Neutrophil (primary cell): ENCODE results near the gene ABAT.

Source experiments
- H3K27ac ChIP-seq: fragments of 200-600 bp; sonication (generic); 2 replicates; pipeline ENCODE4 v1.5.1; 2016; ENCODE audit warnings: mild to moderate bottlenecking, moderate library complexity
- H3K27me3 ChIP-seq: fragments of 200-600 bp; sonication (generic); 2 replicates; pipeline ENCODE4 v1.6.0; 2016; ENCODE audit warnings: mild to moderate bottlenecking
- H3K36me3 ChIP-seq: fragments of 200-600 bp; sonication (generic); 2 replicates; pipeline ENCODE4 v1.5.1; 2017
- H3K4me1 ChIP-seq, 2 experiments: fragments of 200-600 bp in 1 of 2; sonication (generic) in 1 of 2; 1 replicate in 1 of 2; 2 replicates in 1 of 2; pipeline versions ENCODE4 v1.5.1 to v1.6.1; 2013 to 2016; ENCODE audit warnings: low read depth in 1 of 2, low read length in 1 of 2, mild to moderate bottlenecking in 1 of 2, moderate library complexity in 1 of 2; ENCODE audit not compliant: control insufficient read depth in 1 of 2, insufficient read depth in 1 of 2
- H3K4me3 ChIP-seq, 2 experiments: fragments of 200-600 bp in 1 of 2; sonication (generic) in 1 of 2; 1 replicate in 1 of 2; 2 replicates in 1 of 2; pipeline ENCODE4 v1.5.1; 2013 to 2016; ENCODE audit warnings: low read depth in 1 of 2, low read length in 1 of 2, mild to moderate bottlenecking in 1 of 2, moderate library complexity in 1 of 2
- H3K9me3 ChIP-seq: fragments of 200-600 bp; sonication (generic); 2 replicates; pipeline ENCODE4 v1.5.1; 2016
- CTCF ChIP-seq: fragments of 200-600 bp; sonication (generic); IDR thresholded peaks from 2 replicates; pipeline ENCODE4 v1.5.1; 2016; ENCODE audit warnings: antibody characterized with exemption

The ABAT gene

DNA sequence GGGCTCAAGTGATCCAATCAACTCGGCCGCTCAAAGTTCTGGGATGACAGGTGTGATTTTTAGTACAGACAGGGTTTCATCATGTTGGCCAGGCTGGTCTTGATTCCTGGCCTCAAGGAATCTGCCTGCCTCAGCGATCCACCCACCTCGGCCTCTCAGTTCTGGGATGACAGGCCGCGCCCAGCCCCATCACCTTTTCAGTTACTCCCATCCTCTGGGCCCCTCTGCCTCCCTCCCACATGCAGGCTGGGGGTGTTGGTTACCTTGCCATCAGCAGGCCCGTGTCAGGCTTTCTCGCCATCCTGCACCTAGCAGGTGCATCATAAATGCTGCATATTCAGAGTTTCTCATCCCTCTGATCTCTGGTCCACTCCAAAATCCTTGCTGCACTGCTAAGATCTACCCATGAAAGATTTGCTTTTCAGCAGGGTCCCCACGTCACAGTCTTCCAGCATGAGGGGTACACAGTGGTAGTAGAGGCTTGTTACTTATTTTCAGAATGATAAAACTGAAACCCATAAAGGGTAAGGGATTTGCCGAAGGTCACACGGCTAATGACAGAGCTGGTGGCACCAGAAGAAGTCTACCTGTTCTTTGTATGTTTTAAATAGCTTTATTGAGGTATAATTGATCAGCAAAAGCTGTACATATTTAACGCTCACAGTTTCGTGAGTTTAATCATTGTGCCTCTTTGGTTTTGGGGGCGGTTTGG is 139.8 kb downstream of the ABAT start:
- H3K9me3 ChIP-seq, result no peaks in the 10 kb centered on the region
- TF ChIP-seq CTCF, result no peak

DNA sequence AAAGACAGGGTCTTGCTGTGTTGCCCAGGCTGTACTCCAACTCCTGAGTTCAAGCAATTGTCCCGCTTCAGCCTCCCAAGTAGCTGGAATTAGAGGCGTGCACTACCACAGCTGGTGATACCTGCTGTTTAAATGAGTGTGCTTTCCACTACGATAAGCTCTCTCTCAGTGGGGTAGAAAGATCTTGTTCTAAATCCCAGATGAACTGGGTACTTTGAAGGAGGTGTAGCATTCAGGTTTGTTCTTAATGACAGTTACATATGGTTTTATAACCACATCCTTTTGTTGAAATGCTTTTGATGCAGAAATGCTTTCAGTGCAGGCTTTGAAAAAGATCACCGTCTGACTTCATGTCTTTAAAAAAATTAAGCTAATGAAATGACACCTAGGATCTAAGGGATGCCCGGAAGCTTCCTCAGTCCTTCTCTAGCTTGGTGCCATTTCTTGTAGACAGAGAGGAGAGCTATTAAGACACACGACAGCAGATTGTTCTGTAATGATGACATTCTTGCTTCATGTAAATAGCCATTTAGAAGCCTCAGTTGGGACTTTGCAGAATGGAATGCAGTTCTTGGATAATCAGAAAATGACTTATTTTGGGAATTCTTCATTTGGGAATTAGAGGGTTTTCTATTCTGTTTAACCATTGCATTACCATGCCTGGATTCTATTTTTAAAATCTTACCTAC is 142.7 kb downstream of the ABAT start:
- Histone ChIP-seq H3K36me3 (peaks cover 31% of the 10 kb centered on the region), H3K9me3 (no peaks in the 10 kb centered on the region), H3K27ac (peak overlapping the region; percentile 45), H3K27me3 (no peaks in the 10 kb centered on the region), H3K4me1 (peaks cover 13 to 32% of the 10 kb centered on the region in 2 experiments), H3K4me3 (no peak overlapping the region)
- TF ChIP-seq CTCF, result no peak

More for the DNA sequence above, 139.8 kb downstream of the ABAT start:
- H3K27me3 ChIP-seq, result no peaks in the 10 kb centered on the region
- H3K4me3 ChIP-seq, result no peak overlapping the region
- no peak overlapping the region for H3K27ac ChIP-seq
- H3K36me3 ChIP-seq, result peaks cover 43% of the 10 kb centered on the region
- H3K4me1 ChIP-seq, result peaks cover 6 to 21% of the 10 kb centered on the region in 2 experiments

DNA sequence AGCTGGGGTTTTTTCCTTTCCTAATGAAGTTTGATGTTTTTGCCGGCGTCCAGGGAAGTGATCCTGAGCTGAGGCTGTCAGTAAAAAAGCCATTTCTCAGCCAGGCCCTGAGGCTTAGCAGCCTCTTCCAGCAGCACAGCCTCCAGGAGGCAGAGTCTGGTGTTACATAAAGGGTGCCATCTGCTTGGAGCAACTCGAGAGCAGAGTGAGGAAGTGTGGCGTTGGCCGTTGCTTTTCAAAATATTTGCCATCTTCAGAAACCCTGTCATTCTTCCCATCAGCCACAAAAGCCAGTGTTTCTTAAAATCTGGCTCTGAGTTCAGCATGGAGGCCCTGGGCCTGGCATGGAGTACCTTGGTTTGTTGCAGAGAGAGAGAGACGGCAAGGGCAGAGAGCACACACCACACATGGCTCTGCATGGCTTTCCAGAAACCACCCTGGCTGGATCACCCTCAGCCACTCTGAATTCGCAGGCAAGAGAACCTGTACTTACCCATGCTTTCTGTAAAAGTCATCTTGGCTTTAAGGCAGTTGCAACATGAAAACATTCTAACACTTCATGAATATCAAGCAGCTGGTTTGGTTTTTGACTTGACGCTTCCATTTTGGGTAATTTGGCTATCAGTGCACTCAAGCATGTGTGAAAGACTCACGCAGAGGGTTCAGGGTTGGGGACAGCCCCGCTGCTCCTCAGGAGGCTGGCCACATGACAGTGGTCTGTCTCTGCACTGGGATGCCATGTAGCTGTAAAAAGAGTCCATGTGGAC is 144.3 kb downstream of the ABAT start:
- H3K4me3 ChIP-seq, result no peak overlapping the region
- peak overlapping the region; percentile 61 for H3K27ac ChIP-seq
- H3K9me3 ChIP-seq, result no peaks in the 10 kb centered on the region
- peaks cover 13 to 32% of the 10 kb centered on the region in 2 experiments for H3K4me1 ChIP-seq
- H3K36me3 ChIP-seq, result peaks cover 16% of the 10 kb centered on the region
- no peak for TF ChIP-seq CTCF
- H3K27me3 ChIP-seq, result no peaks in the 10 kb centered on the region

GRCh38 chr16:8819411-8820034 is 145.1 kb downstream of the ABAT start:
- Histone ChIP-seq H3K4me3 (no peak overlapping the region), H3K9me3 (no peaks in the 10 kb centered on the region), H3K4me1 (peaks cover 13 to 32% of the 10 kb centered on the region in 2 experiments), H3K36me3 (peaks cover 9% of the 10 kb centered on the region), H3K27me3 (no peaks in the 10 kb centered on the region), H3K27ac (peak overlapping the region; percentile 61)
- no peak for TF ChIP-seq CTCF

DNA sequence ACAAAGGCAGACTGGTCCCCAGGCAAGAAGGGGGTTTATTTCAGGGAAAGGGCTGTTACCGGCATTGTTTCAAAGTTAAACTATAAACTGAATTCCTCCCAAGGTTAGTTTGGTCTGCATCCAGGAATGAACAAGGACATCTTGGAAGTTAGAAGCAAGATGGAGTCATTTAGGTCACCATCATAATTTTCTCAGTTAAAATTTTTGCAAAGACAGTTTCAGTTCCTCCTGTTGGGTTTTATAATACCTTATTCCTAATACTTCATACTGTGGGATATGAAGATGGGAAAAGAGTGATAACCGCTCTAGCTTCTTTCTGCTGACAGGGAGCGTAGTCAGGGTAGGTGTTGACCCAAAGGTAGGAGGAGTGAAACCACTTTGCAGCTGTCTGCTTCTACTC is 148.0 kb downstream of the ABAT start:
- no peaks in the 10 kb centered on the region for H3K9me3 ChIP-seq
- H3K27me3 ChIP-seq, result no peaks in the 10 kb centered on the region
- no peak for TF ChIP-seq CTCF
- no peak overlapping the region for H3K4me3 ChIP-seq
- H3K4me1 ChIP-seq, result peaks cover 13 to 26% of the 10 kb centered on the region in 2 experiments
- no peak overlapping the region for H3K27ac ChIP-seq
- H3K36me3 ChIP-seq, result no peaks in the 10 kb centered on the region
